GM11168 (cell line): ENCODE data around the gene ARID3B.

Experiments
- in situ Hi-C: fragments of 300-500 bp; cut with MboI; formaldehyde crosslinking; loops from one replicate; pipeline ENCODE4 v1.12.0; 2022; ENCODE audit warnings: low sequenced_read_pairs; ENCODE audit not compliant: unreplicated experiment

The ARID3B gene

DNA sequence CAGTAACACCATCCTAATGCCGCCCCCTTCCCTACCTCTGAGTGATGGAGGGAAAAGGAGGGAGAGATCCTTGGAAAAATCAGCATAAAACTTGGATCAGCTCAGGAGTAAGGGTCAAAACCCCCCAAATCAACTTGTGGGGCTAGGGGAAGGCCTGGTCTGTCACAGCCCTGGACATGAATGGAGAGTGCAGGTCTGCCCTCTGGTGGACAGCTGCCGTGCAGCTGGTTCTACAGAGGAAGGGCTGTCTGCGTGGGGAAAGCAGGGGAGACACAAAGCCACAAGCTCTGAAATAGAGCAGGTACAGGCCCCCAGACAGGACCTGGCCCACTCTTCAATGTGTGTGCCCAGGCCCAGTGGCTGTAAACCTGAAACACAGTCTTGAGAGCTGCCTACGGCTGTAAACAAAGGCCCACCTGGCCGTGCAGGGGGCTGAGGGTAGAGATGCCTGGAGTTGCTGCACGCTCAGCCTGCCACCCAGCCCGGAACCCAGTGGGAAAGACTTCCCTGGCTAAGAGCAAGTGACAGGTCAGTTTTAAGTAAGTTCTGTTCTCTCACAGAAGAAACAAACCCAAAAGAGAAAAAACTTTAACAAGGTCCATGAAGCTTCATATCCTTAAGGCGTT is 91.0 kb downstream of the ARID3B start:
- in situ Hi-C loops: no loop called here

DNA sequence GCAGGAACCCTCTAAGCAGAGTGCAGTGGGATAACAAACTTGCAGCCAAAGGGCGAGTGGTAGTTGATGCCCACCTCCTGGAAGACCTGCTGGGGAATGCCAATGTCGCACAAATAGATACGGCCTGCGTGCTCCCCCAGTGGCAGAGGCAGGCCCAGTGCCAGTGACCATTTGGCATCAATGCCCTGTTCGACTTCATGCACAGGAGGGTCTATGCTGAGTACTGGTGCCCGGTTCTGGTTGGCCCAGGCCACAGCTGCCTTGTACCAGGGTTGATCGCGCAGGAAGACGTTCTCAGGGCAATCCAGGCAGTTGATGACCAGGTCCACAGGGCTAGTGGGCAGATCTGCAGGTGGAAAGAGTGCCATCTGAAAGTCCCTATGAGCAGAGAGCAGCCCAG is 91.6 kb downstream of the ARID3B start:
- in situ Hi-C loops: no loop called here

DNA sequence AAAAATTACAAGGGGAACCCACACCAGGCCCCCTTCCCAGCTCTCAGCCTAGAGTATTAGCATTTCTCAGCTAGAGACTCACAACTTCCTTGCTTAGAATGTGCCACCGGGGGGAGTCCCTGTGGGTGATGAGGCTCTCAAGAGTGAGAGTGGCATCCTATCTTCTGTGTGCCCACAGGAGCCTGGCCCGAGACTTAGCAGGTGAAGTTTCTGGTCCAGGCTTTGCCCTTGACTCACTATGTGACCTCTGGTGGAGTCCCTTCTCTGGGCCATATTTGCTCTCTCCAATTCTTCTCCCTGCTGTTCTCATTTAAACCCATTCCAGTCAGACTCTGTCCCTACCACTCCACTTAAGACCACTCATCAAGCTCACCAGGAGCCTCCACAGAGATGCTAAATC is 92.8 kb downstream of the ARID3B start:
- in situ Hi-C loops: no loop called here

DNA sequence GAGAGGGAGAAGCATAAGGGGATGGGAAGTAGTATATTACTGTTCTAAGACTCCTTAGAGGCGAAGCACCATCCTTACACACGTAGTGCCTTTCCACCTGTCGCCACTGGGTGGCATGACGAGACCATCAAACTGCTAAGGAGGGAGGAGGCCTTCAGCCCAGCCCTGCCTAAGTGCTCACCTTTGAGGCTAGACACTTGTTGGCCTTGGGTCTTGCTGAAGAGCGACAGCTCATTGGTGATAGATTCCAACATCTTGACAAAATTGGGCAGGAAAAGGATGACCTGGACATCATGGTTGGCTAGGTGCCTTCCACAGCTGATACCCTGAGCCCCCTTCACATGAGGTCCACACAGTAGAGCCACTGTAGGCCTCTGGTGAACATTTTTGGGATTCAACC is 94.2 kb downstream of the ARID3B start:
- in situ Hi-C loops: loop anchor here (5.0 kb wide), 1 partner anchor 132 kb away; no protein-coding TSS in a partner anchor

DNA sequence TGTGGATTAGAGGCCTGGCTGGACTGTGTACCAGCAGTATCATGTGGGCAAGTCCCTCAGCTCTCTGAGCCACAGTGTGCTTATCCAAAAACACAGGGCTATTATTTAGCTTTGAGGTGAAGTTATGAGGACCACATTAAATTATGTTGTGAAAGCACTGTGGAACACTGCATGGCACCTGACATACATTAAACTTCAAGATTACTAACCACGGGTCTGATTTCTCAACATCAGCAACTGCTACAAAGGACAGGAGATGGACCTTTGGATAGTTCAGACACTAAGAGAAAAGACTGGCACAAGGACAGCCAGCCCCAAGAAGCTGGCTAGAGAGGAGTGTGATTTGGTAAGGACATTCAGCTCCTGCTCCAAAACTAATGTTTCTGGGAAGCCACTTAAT is 96.0 kb downstream of the ARID3B start:
- in situ Hi-C loops: loop anchor here (5.0 kb wide), 1 partner anchor 130 kb away; no protein-coding TSS in a partner anchor

DNA sequence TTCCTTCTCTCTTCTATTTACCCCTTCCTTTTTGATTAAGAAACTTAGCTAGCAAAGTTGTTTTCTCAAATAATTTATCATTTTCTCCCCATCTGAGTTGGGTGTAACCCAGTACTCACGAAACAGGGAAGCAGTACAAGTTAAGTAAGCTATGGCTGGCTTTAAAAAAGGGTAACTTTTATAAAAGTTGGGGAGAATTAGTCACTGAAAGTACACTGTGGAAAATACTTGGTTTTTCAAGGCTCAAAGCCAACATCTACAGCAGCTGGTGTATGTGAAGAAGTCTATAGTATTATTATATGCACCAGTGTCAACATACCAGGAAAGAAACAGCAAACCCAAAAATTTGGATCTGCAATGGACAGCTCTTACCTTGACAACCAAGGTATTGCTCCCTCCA is 100.1 kb downstream of the ARID3B start:
- in situ Hi-C loops: no loop called here

DNA sequence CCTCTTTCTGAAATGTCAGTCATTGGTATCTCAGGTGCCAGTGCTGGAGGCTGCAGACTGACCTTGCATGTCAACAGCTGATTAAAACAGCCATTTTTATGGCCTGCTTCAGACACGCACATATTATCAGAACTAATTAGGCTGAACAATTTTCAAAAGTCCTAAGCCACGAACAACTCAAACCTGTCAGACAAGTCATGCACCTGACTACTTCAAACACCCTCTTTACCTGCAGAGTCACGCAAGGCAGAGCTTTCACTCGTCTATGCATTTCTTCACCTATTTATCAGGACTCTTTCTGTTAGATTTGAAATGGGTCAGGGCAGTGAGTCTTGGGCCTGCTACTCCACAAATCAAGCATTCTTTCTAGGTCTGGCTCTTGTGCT is 101.3 kb downstream of the ARID3B start:
- in situ Hi-C loops: no loop called here

DNA sequence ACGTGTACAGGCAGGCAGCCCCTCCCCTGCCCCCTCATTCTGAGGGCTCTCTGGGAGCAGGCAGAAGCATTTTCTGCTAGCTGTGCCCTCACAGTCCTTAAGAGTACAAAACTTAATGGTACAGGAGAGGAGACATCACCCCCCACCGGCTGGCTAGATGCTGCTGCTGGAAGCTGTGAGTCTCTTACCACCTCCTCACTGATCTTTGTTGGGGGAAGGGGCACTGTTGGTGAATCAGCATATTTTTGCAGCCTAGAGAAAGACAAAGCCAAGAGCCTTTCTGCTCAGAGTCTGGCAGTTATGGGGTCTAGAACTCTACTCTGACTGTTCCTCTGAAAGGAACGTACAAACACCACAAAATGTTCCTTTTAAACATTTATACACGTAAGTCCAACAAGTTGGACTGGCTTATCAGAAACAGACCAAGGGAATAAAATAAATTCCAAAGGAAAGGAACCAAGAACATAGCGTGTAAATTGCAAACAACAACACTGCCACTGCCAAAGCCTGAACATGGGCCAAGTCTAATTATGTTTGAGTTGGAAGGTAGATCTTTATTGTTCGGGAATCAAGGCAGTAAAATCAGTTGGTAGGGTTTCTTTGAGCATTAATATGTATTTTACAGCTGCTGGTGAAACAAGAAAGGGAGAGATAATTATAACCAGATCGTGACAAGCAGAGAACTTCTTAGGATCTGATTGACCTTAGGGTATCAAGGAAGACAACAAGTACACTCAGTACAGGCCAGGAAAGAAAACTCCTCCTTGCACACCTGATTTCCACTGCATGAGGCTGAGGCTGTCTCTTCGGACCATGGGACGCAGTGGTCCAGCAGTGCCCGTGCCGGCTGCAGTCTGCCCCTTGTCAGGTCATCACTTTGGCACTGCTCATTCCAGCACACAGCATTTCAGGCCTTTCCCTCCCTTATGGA is 102.0 kb downstream of the ARID3B start:
- in situ Hi-C loops: no loop called here

DNA sequence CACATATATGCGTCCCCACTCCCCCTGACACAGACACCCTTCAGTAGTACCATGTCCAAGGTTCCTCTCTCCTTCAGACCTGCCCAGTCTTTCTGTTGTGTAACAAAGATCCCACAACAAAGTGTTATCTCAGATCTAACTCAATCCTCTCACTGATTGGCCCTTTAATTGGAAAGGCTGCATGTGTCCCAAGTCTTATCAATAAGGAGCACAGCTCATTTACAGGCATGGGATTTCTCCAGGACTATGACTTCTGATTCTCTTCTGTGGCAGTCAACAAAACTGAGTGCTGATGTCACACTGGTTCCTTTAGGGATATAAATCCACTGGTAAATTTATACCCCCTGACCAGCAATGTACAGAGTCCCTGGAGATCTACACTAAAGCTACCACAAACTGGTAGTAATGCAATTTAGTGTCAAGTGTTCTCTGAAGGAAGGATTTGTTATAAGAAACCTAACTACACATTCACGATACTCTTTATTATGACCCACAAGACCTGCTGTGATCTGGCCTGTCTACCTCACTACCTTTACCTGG is 102.7 kb downstream of the ARID3B start:
- in situ Hi-C loops: no loop called here

DNA sequence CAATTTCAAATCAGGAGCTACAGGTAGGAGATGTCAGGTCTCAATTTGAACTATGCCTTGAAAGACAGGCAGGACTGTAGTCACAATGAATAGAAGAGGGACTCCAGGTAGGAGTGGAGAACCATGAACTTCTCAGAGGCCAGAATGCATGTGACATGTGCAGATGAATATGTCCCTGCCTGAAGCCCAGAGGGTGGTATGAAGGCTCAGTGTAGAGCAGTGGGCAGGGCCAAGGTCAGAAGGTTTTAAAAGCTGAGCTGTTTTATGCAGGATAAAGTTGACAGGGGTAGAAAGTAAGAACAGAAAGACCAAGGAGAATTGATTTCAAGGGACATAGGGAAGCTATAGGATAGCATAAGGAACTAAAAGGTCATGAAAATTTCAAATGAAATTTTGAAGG is 105.5 kb downstream of the ARID3B start:
- in situ Hi-C loops: no loop called here
